G401 (cell line): ENCODE results near the gene SNRK. TPM values are rescaled to one million over a fixed set of nuclear protein-coding genes. Genes with fewer than 3 reads are reported as not detected.
"Not testable (repeated sequence)": the region's sequence is repeated elsewhere in the genome, so short reads cannot be mapped to it uniquely, and the experiment has no call there.

ENCODE experiments used
- DNase-seq: peaks from one replicate; pipeline ENCODE4 v3.0.0-alpha.2; 2015; ENCODE audit warnings: low spot score
- in situ Hi-C: cut with HindIII; loops from 2 replicates; pipeline ENCODE4 v1.10.0; 2016; ENCODE audit warnings: low sequenced_read_pairs, mixed read lengths
- total RNA-seq: library from RNA; depleted of rRNA; stranded (reverse); fragments of >200 nt; shearing (Covaris generic); gene quantifications from 2 replicates; pipeline ENCODE4 v1.2.3, GENCODE V29; 2014

SNRK gene
- total RNA-seq, 1 experiment from 2014 or later, result 11.2 TPM

DNA sequence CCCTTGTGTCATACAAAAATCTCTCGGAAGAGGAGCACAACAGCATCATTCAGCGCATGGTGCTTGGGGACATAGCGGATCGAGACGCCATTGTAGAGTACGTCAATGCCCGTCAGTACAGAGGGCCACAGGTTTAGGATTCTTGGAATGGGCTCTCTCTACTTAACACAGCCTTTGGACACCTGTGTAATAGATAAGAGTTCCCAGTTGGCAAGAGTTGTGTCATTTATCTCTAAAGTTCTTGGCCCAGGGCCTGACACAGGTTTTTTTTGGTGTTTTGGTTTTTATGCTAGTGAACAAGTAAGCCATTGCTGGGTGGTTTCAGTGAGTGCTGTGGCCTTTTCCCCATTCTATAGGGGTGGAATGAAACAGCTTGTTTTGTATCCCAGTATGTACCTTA lies 54.1 kb downstream of the SNRK start:
- no peak for DNase-seq
- in situ Hi-C loops, result no loop called here

- in situ Hi-C loops, result no loop called here
- no peak for DNase-seq
These were observed 55.4 kb downstream of the SNRK start for GRCh38 chr3:43341788-43342187.

DNA sequence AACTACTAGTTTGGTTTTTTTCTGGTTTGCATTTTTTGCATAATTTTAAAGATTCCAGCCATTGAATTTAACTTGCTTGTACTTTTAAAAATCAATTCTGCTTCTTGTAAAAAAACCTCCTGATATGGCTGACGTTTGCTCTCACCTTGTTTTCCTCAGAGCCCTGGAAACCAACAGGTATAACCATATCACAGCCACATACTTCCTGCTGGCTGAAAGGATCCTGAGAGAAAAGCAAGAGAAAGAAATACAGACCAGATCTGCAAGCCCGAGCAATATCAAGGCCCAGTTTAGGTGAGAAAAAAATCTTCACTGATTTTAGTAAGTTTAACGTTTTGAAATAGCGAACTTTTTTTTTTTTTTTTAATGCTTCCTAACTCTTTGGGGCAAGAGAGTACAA lies 56.8 kb downstream of the SNRK start:
- DNase-seq, result no peak
- in situ Hi-C loops, result no loop called here

- no peak for DNase-seq
- in situ Hi-C loops, result no loop called here
These were observed 57.5 kb downstream of the SNRK start for GRCh38 chr3:43343815-43344214.

- in situ Hi-C loops, result no loop called here
These were observed 58.2 kb downstream of the SNRK start for GRCh38 chr3:43344520-43344919.

DNA sequence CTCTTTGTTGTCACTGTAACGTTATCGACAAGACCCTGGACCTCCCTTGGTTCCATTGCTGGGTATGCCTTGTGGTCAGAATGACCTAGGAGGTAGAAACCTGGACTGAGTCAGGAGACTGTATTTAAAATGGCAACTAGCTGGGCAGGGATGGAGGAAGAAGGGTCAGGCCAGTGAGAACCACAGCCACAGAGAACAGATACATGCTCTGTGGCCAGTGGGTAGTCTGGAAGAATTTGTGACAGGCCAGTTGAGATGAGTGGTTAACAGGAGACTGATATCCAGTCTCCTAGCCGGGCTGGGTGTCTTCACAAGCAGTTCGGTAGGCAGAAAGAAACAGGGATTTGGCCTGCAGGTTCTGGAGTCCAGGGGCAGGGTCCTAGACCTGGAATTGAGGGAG lies 58.9 kb downstream of the SNRK start:
- in situ Hi-C loops, result no loop called here
- no peak for DNase-seq

More at GRCh38 chr3:43344520-43344919, 58.2 kb downstream of the SNRK start:
- DNase-seq, result no peak

DNA sequence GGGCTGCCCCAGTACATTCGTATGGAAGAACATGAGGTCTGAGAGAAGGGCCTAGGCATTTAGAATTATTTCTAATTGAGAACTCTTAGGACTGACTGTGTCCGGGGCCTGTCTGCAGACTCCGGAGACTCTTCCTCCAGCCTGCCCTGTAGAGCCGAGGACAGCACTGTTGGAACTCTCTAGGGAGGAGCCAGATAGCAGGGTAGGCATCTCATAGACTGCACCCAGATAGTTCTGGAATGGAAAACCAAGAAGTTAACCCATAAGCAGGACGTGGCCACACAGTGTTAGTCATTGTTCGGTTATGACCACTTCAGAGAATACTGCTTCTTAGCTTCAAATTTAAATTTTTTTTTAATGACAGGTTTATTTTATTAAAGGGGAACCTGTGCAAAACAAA lies 59.5 kb downstream of the SNRK start:
- in situ Hi-C loops, result no loop called here
- no peak for DNase-seq

GRCh38 chr3:43346978-43347749 lies 60.8 kb downstream of the SNRK start:
- DNase-seq, result no peak
- in situ Hi-C loops, result no loop called here

DNA sequence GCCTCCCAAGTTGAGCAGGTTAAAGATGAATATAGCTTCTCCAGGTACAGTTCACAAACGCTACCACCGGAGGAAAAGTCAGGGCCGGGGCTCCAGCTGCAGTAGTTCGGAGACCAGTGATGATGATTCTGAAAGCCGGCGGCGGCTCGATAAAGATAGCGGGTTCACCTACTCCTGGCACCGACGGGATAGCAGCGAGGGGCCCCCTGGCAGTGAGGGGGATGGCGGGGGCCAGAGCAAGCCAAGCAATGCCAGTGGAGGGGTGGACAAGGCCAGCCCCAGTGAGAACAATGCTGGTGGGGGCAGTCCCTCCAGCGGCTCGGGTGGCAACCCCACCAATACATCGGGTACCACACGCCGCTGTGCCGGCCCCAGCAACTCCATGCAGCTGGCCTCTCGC lies 61.4 kb downstream of the SNRK start:
- DNase-seq, result no peak
- in situ Hi-C loops, result no loop called here

- no peak for DNase-seq
- in situ Hi-C loops, result no loop called here
These were observed 62.0 kb downstream of the SNRK start for GRCh38 chr3:43348350-43348749.

DNA sequence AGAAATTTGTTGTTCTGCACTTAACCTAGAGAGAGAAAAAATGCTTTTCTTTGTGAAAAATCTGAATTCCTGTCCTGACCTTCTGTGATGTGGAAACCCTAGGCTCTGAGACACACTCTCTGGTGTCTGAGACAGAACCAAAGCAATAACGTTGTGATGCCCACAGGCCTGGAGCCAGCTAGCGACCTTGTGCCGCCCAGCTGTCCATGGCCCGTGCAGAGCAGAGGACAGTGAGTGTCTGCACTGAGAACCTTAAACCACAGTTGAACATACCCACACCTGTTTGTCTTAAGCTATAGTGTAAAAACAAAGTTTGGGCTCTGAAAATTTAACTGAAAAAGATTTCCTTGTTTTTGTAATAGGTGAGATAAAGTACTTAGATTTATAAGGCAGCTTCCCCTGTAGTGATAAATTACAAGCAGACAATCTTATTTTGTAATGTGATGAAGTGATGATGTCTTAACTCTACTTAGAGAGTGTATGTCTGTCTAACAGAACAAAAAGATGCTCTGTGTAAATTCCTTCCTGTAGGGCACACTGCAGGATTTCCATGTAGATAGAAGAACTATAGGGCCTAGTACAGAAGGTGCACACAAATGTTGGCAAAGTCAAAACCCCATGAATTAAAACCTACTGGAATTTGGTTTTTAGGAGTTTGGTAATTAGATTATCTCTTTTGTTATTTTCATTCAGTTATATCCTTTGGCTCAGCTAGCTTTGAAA lies 62.7 kb downstream of the SNRK start:
- no peak for DNase-seq
- in situ Hi-C loops, result no loop called here

- in situ Hi-C loops, result no loop called here
- DNase-seq, result no peak
These were observed 63.4 kb downstream of the SNRK start for GRCh38 chr3:43349716-43350115.

- no peak for DNase-seq
- in situ Hi-C loops, result no loop called here
These were observed 67.1 kb downstream of the SNRK start for GRCh38 chr3:43353393-43353792.

DNA sequence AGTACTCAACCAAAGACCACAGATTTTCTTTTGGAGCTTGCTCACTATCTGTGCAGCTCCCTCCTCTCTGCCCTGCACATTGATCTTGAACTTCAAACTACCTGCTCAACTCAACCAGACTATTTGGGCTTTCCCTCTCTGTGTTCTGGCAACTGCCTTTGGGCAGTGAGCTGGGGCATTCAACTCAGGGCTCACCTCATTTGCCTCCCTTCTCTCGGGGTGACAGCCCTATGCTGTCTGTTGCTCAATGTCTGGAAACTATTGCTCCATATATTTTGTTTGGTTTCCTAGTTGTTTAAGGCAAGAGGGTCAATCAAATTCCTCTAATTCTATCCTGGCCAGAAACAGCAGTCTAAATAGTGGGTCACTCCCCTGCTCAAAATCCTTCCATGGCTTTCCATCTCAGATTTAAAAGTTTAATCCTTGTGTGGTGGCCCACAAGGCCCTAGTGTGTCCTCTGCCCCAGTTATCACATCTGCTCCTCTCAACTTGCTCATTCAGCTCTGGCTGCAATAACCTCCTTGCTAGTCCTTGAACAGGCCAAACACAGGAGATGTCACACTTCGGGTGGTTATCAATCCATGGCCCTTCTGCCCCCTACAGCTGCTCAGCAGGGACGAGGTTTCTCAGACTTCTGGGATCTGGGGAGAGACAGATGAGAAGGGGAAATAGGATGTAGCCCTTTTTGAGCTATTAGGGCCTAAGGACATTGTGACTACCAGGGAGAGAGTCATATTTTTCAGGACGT lies 67.8 kb downstream of the SNRK start:
- DNase-seq, result no peak
- in situ Hi-C loops, result no loop called here

DNA sequence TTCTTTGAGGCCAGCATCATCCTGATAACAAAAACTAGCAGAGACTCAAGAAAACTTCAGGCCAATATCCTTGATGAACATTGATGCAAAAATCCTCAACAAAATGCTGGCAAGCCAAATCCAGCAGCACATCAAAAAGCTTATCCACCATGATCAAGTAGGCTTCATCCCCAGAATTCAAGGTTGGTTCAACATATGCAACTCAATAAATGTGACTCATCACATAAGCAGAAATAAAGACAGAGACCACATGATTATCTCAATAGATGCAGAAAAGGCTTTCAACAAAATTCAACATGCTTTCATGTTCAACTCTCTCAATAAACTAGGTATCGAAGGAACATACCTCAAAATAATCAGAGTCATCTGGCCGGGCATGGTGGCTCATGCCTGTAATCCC lies 69.7 kb downstream of the SNRK start:
- DNase-seq, in situ Hi-C loops: not testable (repeated sequence)

DNA sequence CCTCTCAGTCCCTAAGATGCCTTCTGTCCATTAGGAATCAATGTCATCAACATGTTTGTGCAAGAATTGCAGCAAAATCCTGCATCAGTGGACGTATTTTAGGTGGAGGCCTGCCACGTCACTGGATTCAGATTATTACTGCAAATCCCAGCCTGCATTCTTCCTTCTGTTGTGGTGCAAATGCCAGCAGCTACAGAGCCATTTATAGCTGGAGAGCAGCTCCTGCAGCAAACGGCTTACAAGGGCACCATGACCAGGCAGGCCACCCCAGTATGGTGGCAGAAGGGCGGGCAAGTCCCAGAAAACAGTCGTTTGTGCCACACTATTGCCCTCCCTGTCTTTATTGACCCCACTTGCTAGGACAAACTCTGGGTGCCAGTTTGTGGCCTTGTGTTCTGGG lies 74.7 kb downstream of the SNRK start:
- peak; percentile 48 for DNase-seq
- in situ Hi-C loops, result no loop called here

DNA sequence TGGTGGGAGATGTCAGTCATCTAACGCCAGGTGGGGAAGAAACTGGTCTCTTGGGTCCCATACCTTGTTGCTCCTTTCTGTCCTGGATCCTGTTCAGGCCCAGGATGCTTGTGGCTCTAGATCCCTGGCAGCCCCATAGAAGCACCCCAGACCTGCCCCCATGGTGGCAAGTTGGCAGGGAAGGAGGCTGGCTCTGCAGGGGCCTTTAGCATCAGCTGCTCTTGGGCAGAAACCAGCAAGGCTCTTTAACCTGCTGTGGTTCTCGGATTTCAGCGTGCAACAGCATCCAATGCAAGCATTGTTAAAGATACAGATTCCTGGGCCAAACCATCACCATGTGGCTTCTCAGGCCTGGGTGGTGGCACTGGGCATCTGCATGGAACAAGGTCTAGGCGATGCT lies 75.8 kb downstream of the SNRK start:
- no peak for DNase-seq
- in situ Hi-C loops, result no loop called here

GRCh38 chr3:43362961-43363360 lies 76.6 kb downstream of the SNRK start:
- no peak for DNase-seq
- in situ Hi-C loops, result no loop called here

DNA sequence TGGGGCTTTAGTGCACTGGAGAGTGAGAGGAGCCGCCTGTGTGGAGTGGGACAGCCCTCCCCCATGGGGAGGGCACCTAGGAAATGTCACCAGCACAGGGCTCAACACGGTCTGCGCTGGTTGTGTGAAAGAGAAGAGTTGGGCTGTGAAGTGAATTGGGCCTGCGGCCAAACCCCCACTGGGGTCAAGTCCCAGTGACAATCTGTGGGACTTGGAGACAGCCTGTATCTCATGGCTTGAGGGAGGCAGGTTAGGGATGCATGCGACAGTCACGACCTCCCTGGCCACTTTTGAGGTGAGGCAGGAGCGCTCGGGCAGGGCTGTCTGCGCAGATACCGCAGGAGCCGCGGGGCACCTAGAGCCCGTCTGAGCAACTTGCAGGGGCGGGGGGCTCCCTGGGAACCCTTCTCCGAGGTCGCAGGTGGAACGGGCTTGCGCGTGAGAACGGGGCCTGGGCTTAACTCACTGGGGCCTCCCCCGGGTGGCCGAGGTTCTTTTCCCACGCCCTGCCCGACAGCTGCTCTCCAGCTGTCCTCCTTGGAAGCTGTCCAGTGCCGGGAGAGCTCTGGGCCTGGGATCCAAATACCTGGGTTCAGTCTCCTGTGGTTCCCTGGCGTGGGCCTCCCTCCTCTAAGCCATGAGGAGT lies 77.4 kb downstream of the SNRK start:
- DNase-seq, result no peak
- in situ Hi-C loops, result no loop called here

GRCh38 chr3:43364494-43364893 lies 78.2 kb downstream of the SNRK start:
- no peak for DNase-seq
- in situ Hi-C loops, result no loop called here
